Skeletal muscle cell (primary cell): ENCODE data around the gene EXOC4.
"Not testable (repeated sequence)": the region's sequence is repeated elsewhere in the genome, so short reads cannot be mapped to it uniquely, and the experiment has no call there.

Experiments used
- DNase-seq: peaks from one replicate; pipeline ENCODE4 v3.0.0-alpha.2; 2010; ENCODE audit warnings: low read depth
- H3K4me3 ChIP-seq: 2 replicates; pipeline ENCODE4 v1.5.1; 2011; ENCODE audit warnings: low read depth, mild to moderate bottlenecking, control low read depth, low read length, moderate library complexity

EXOC4 gene

GRCh38 chr7:133252858-133253518 lies at the start of gene EXOC4:
Gene EXOC4 (plus strand): TSS chr7:133253078.
- peak; percentile 88 for DNase-seq
- peak within 1 kb of the TSS; percentile 93 for H3K4me3 ChIP-seq

GRCh38 chr7:133203490-133203889 lies 49.4 kb upstream of the EXOC4 start:
- H3K4me3 ChIP-seq = no peak overlapping the region
- DNase-seq = no peak

- no peak overlapping the region for H3K4me3 ChIP-seq
- DNase-seq = no peak
These were observed 45.2 kb upstream of the EXOC4 start for GRCh38 chr7:133207687-133208086.

GRCh38 chr7:133210817-133211216 lies 42.1 kb upstream of the EXOC4 start:
- not testable (repeated sequence) for H3K4me3 ChIP-seq, DNase-seq

- not testable (repeated sequence) for DNase-seq, H3K4me3 ChIP-seq
These were observed 39.1 kb upstream of the EXOC4 start for GRCh38 chr7:133213772-133214171.

- DNase-seq = no peak
- no peak overlapping the region for H3K4me3 ChIP-seq
These were observed 35.1 kb upstream of the EXOC4 start for GRCh38 chr7:133217773-133218172.

GRCh38 chr7:133230591-133231194 lies 22.2 kb upstream of the EXOC4 start:
- no peak for DNase-seq
- no peak overlapping the region for H3K4me3 ChIP-seq

- DNase-seq = no peak
- no peak overlapping the region for H3K4me3 ChIP-seq
These were observed 19.7 kb upstream of the EXOC4 start for GRCh38 chr7:133233142-133233541.

GRCh38 chr7:133234961-133235875 lies 17.7 kb upstream of the EXOC4 start:
- H3K4me3 ChIP-seq = no peak overlapping the region
- peak; percentile 14 for DNase-seq

- DNase-seq = no peak
- H3K4me3 ChIP-seq = no peak overlapping the region
These were observed 15.3 kb upstream of the EXOC4 start for GRCh38 chr7:133237545-133237944.

GRCh38 chr7:133240302-133240701 lies 12.6 kb upstream of the EXOC4 start:
- no peak for DNase-seq
- no peak overlapping the region for H3K4me3 ChIP-seq

GRCh38 chr7:133246558-133246957 lies 6.3 kb upstream of the EXOC4 start:
- DNase-seq = no peak

GRCh38 chr7:133248901-133249300 lies 4.0 kb upstream of the EXOC4 start:
- no peak overlapping the region for H3K4me3 ChIP-seq
- no peak for DNase-seq

More at GRCh38 chr7:133246558-133246957, 6.3 kb upstream of the EXOC4 start:
- no peak overlapping the region for H3K4me3 ChIP-seq

- no peak for DNase-seq
- H3K4me3 ChIP-seq = no peak overlapping the region
These were observed 396 bp upstream of the EXOC4 start for GRCh38 chr7:133252506-133252857.

- DNase-seq = no peak
- H3K4me3 ChIP-seq = peak overlapping the region; percentile 93
These were observed 619 bp downstream of the EXOC4 start for GRCh38 chr7:133253519-133253875.

- no peak overlapping the region for H3K4me3 ChIP-seq
- DNase-seq = no peak
These were observed 2.6 kb downstream of the EXOC4 start for GRCh38 chr7:133255486-133255885.

GRCh38 chr7:133258174-133258573 lies 5.3 kb downstream of the EXOC4 start:
- H3K4me3 ChIP-seq = no peak overlapping the region
- DNase-seq = no peak

- no peak for DNase-seq
- no peak overlapping the region for H3K4me3 ChIP-seq
These were observed 12.9 kb downstream of the EXOC4 start for GRCh38 chr7:133265821-133266220.

- no peak overlapping the region for H3K4me3 ChIP-seq
- no peak for DNase-seq
These were observed 15.5 kb downstream of the EXOC4 start for GRCh38 chr7:133268355-133268754.

GRCh38 chr7:133272336-133272735 lies 19.5 kb downstream of the EXOC4 start:
- no peak for DNase-seq
- H3K4me3 ChIP-seq = no peak overlapping the region
